NCI-H345 treated with DMSO at 0.1 percent for 48 hours (cell line): Measurements from ENCODE around the gene ZBTB20.

Experiments used
- DNase-seq: peaks from one replicate; lab custom pipeline; 2025; ENCODE audit not compliant: unreplicated experiment; lab: John Stamatoyannopoulos, UW

The ZBTB20 gene

GRCh38 chr3:114351123-114351821, 795.8 kb downstream of the ZBTB20 start:
- no peak for DNase-seq

DNA sequence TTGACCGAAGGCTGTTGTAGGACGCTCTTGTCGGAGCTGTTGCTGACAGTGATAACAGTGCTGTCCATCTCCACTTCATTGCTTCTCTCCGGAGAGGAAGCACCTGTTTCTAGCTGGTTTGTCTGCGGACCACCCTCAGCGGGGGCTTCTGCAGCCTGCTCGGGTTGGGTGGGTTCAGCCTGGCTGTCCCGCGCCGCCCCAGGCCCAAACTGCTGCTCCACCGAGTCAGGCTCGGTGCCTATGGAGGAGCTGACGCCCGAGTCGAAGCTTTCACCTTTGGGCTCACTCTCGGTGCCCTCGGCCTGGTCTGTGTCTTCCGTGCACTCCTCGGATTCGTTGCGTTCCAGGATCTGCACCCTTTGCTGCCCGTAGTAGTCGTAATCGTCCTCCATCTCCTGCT, 796.4 kb downstream of the ZBTB20 start:
- no peak for DNase-seq

DNA sequence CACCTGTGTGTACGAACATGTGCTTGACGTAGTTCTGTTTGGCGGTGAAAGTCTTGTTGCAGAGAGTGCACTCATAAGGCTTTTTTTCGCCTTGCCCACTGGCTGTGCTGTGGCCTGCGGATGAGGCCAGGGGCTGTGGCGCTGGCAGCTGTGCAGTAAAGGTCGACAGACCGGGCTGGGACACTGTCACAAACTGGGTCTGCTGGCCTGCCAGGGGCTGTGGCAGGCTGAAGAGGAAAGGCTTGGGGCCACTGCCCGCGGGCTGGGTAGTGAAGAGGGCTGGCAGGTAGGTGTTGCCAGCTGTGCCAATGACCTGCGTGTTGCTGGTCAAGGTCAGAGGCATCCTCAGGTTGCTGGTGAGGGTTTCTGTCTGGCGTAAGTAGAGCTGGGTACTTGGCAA, 796.8 kb downstream of the ZBTB20 start:
- DNase-seq = no peak

DNA sequence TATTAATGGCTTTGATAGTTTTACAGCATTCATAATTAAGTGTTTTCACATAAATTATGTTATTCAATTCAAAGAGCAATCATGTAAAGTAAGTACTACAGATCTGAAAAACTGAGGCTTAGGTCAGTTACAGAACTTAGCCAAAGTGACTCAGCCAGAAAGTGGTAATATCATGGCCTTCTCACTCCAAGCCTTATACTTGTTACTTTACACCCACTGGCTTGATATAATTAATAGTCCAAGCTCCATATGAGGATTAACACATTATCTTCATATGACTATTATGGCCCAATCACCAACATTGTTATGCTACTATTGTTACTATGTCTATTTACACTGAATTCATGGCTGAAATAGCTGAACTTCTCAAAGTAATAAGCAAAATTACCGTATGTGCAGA, 802.6 kb downstream of the ZBTB20 start:
- DNase-seq = no peak

GRCh38 chr3:114338651-114339357, 808.3 kb downstream of the ZBTB20 start:
- no peak for DNase-seq

GRCh38 chr3:114336857-114337256, 810.2 kb downstream of the ZBTB20 start:
- no peak for DNase-seq

GRCh38 chr3:114336122-114336697, 810.9 kb downstream of the ZBTB20 start:
- DNase-seq = no peak

- no peak for DNase-seq
Observed at GRCh38 chr3:114333923-114334240, 813.2 kb downstream of the ZBTB20 start.

DNA sequence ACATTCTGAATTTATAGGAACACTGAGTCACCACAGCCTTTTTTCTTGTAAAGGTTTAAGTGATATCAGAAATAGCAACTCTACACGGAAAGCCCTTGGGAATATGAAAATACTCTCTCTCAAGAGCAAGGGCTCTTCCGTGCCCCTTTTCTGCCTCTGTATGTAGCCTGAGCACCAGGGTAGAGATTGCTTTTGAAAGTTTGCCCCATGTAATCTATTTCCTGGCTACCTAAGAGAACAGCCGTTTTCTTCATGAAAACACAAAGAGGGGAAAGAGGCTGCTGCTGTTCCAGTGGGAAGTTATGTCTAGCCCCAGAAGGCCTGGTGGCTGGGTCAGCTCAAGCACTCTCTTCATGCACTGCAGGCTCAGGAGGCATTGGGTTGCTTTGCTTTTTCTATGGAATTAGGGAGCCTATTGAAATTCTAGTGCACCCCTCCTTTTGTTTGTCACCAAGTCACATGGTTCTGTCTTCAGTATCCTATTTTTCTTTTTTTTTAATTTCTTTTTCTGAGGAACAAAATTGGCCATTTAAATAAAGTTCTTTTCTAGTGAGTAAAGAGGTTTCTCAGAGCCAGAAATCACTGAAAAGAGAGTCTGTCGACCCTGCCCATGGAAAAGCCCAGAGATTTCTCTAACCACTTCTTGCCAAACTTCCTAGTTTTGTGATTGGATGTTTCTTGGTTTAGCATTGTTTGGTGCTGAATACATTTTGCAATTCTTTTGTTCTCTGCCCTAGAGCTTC, 813.7 kb downstream of the ZBTB20 start:
- DNase-seq = no peak

- DNase-seq = no peak
Observed at GRCh38 chr3:114332342-114333179, 814.5 kb downstream of the ZBTB20 start.

- no peak for DNase-seq
Observed at GRCh38 chr3:114331710-114332109, 815.4 kb downstream of the ZBTB20 start.

DNA sequence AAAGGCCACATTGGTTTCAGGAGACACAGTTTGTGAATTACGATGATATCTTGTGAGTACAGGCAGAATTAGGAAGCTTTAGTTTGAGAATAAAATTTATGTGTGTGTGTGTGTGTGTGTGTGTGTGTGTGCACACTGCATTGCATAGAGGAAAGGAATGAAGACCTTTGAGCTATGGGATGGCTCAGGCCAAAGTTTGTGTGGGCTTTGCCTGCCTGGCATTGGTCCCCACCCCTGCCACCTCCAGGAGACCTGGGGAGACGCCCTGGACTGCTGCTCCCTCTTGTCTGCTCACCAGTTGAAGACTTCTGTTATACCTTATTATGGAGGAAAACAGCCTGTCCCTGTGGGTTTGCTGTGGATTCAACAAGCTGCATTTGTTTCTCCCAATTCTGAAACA, 816.1 kb downstream of the ZBTB20 start:
- DNase-seq = no peak

DNA sequence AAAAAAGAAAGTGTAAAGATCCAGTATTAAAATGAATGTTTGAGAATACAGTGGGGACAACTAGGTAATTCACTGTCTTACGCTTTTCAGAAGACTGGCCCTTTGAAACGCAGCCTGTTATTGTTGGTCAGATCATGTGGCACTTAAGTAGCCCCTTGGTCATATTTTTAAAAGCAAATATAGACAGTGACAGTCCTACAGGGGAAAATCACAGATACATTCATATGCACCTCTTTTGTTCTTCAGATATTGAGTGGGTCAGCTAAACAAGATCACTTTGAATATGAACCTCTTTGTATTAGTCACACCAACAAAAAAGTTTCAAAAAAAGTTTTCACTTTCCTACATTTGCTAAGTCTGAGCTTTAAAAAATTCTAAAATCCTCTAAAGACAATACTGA, 817.3 kb downstream of the ZBTB20 start:
- DNase-seq = no peak

DNA sequence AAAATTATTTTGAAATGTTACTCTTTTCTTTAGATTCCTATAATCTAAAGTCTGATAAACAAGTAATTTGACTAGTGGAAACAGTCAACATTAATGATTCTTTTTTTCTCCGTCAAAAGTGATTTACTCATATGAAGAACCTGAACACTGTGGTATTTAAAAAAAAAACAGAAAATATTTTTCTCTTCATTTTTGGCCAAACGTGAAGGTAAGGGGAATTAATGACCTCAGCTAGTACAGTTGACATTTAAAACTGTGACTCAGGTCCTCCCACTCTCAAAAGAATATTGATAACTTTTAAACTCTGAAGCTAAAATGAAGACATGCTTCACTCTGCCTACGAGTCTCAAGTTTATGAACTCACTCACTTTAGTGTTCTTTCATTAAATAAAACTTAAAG, 818.7 kb downstream of the ZBTB20 start:
- DNase-seq = no peak

DNA sequence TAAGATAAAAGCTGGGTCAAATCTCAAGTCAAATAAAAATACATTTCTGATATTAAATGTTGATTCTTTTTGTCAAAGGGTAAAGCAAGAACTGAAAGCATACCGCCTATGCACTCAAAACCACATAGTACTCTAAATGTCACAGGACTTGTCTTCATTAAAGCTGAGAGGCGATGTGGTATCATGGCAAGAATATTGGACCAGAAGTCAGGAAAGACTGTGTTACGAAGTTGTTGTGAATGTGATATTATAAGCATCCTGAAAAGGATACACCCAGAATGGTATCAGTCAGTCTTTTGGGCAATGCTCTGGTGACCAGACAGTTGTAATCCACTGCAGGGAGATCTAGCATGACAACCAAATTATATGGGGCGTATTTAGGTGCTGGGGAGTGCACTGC, 819.4 kb downstream of the ZBTB20 start:
- DNase-seq = no peak

- DNase-seq = no peak
Observed at GRCh38 chr3:114323546-114324254, 823.4 kb downstream of the ZBTB20 start.

DNA sequence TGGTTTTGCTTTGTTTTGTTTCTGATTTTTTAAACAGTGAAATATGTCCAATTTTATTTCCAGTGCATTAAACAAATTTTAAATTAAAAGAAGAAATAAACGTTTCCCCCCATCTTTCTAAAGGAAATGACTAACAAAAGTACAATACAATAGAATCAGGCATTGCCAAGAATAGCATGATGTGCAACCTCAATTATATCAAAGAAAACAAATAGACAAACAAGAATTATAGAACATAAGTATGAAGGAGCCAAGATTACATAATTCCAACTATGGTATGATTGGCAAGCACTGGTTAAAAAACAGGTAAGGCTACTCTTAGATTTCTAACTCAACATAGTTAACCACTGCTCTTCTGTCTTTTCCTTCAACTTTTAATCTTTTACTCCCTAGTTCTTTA, 826.8 kb downstream of the ZBTB20 start:
- DNase-seq = no peak

GRCh38 chr3:114319453-114319852, 827.6 kb downstream of the ZBTB20 start:
- DNase-seq = peak; percentile 23

DNA sequence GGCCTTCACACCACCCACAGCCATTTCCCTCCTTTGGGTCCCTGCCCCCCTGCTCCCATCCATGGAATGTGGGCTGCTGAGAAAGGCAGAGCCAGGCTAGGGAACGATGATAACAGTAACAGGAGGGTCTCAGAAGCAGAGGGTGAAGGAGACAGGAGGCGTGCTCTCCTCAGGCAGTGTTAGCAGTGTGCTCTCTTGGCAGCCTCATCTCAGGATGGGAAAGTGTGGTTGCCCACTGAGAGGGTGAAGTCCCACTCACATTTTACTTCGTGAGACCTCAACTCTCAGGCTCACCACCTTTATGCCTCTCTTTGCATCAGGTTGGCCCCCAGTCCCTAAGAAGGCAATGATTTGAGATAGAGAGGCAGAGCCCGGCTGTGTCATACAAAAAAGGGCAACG, 828.8 kb downstream of the ZBTB20 start:
- no peak for DNase-seq

DNA sequence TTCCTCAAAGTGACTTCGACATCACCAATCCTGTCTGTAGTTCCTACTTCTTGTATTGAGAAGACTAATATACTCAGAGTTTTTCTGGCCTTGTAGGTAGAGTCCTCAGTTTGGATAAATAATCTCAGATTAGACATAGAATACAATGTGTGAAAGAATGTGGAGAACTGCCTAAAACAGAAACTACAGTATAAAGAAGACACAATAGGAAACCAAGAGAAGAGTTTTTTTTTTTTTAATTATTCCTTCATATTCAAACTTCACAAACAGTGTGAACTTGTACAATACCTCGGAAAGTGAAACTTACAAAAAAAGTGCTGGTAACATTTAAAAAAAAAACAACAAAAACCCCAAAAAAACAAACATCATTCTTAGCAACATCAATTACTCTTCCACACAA, 832.8 kb downstream of the ZBTB20 start:
- no peak for DNase-seq
